ENCODE measurements around the gene RRM1. TPM values are rescaled to one million over a fixed set of nuclear protein-coding genes. Genes with fewer than 3 reads are reported as not detected.

RRM1 gene
- total and polyA plus RNA-seq, 2 of the 13 experiments (the other 11 are each of a cell fraction or from before 2014, with no cell fraction given) = 17.3 to 108 TPM

DNA sequence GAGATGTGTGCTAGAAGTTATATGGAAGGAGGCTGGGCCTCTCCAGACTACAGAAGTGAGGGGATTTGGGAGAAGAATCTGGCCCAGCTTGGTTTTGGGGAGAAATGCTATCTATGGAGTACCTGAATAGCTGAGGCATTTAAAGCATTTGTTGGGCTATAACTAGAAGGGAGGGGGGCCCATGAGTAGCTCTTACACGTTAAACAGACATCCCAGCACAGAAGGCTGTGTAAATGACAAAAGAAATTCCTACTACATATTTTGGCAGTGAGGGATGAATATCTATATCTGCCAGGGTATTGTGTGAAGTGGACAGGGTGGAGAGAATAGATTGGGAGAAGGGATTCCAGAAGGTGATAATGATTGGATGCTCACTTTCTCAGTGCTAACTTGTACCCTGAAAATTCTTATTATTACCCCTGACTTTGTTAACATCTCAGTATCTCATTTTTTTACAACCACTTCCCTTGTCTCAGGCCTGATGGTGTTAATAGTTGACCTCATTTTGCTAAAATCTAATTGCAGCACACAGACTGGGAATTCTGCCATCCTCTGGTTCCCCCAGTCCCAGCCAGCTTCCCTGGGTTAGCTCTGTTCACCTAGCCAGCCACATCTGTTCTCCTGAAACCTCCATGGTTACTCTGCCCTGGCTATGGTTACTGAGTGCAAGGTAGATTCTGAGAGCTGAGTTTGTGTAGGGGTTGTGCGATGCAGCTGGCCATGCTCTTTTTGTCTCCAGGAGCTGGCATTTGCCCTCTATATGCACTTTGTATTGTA, 28.8 kb upstream of the RRM1 start:
- ATAC-seq = no peak
- Histone ChIP-seq H3K79me2 (ENCODE audit: insufficient read depth, low read length) (no peaks in the 10 kb centered on the region), H3K27me3 (ENCODE audit: control insufficient read depth in 1 of 2, insufficient read depth in 2 of 2, low read length in 2 of 2) (no peaks in the 10 kb centered on the region), H4K20me1 (ENCODE audit: insufficient read depth, low read length) (no peaks in the 10 kb centered on the region), H3K4me1 (ENCODE audit: insufficient read depth, low read length) (peaks cover 3% of the 10 kb centered on the region), H3K4me3 (replicated peaks in 1 of 3; ENCODE audit: insufficient read depth in 1 of 3, low read depth in 2 of 3, low read length in 3 of 3) (no peak overlapping the region), H2AFZ (ENCODE audit: low read length) (no peak overlapping the region), H3K27ac (ENCODE audit: extremely low read length, insufficient read depth, low read length) (no peak overlapping the region), H3K36me3 (replicated peaks in 1 of 2; ENCODE audit: control insufficient read depth in 1 of 2, insufficient read depth in 2 of 2, low read length in 2 of 2) (peaks cover 4 to 15% of the 10 kb centered on the region in 2 experiments; a peak in 3 of 5 replicates), H3K9ac (ENCODE audit: insufficient read depth, low read depth, low read length) (no peak overlapping the region), H3K4me2 (ENCODE audit: low read depth, low read length) (no peak overlapping the region), H3K9me3 (ENCODE audit: low read length) (no peaks in the 10 kb centered on the region)
- BruUV-seq (replicated peaks) = no TSS peak
- POLR2A ChIA-PET = interaction anchor here (2.3 kb wide), 1 partner anchor 211 kb away, joined by 6 read pairs; the partner anchor contains the start of gene STIM1
- CTCF ChIA-PET (ENCODE audit: low intra/inter-chr PET ratio, low total read pairs) = no interaction called here
- 100% methylated on average over 2 of the region's 2 CpGs for WGBS (ENCODE audit: low lambda C conversion rate)
- intact Hi-C loops (cut with micrococcal nuclease; ENCODE audit: unreplicated experiment) = no loop called here
- DNase-seq (ENCODE audit: low spot score) = no peak
- in situ Hi-C loops (cut with HindIII; ENCODE audit: extremely low pct_ligation_motif_present, low pct_unique_long_range_greater_than_20kb) = loop anchor here (10.0 kb wide), 1 partner anchor 111 kb away; no protein-coding TSS in a partner anchor
- FAIRE-seq = no peak
- TF ChIP-seq, protein P1, sequence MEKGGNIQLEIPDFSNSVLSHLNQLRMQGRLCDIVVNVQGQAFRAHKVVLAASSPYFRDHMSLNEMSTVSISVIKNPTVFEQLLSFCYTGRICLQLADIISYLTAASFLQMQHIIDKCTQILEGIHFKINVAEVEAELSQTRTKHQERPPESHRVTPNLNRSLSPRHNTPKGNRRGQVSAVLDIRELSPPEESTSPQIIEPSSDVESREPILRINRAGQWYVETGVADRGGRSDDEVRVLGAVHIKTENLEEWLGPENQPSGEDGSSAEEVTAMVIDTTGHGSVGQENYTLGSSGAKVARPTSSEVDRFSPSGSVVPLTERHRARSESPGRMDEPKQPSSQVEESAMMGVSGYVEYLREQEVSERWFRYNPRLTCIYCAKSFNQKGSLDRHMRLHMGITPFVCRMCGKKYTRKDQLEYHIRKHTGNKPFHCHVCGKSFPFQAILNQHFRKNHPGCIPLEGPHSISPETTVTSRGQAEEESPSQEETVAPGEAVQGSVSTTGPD (CRISPR knock-in tag; IDR thresholded peaks at IDR 0.05) = no peak
- TF ChIP-seq JARID2 (CRISPR knock-in tag; IDR thresholded peaks at IDR 0.05; ENCODE audit: insufficient replicate concordance) (no peak), HMGA1 (CRISPR knock-in tag; conservative IDR thresholded peaks at IDR 0.05) (no peak), SRF (IDR thresholded peaks at IDR 0.05; ENCODE audit: low read depth, low read length) (no peak), NCOA5 (CRISPR knock-in tag; IDR thresholded peaks at IDR 0.05) (no peak), ZNF569 (CRISPR knock-in tag; IDR thresholded peaks at IDR 0.05; ENCODE audit: borderline replicate concordance) (no peak), FOSL1 (CRISPR knock-in tag; IDR thresholded peaks at IDR 0.05; ENCODE audit: borderline replicate concordance) (no peak), MXD4 (CRISPR knock-in tag; IDR thresholded peaks at IDR 0.05) (no peak), GPN1 (CRISPR knock-in tag; IDR thresholded peaks at IDR 0.05; ENCODE audit: borderline replicate concordance) (no peak), ZNF549 (CRISPR knock-in tag; IDR thresholded peaks at IDR 0.05) (no peak)

Measured in HepG2 (cell line).